ENCODE measurements around the gene MVB12B.

Gene MVB12B

DNA sequence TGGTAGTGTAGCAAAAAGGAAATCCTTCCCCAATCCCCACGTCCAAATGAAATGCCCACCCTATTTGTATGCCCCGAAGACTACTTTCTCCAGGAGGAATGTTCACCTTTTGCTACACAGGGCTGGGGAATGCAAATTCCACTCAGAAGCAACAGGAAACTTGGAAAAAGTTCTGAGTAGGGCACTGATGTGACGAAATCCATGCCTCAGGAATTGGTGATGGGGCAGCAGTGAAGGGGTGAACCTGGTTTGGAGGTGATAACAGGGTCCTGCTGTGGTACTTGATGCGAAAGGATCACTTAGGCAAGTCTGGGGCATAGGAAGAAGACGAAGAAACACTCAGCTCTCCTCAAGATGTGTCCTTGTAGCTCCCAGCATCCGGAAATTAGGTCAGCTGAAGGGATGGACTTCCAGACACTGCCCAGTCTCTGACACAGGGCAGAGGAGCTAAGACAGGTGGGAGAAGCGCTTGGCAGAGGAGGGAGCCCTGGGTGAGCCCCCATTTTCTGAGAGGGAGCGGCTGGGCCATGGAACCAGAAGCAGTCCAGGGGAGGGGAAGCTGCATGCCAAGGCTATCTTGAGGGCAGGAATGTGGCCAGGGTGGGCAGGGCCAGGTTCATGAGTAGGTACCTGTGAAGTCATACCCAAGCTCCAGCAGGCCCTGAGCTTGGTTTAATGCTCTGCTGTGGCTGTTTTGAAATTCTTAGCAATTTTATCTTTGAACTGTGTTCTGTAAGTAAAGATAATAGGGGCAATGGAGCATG is 22.2 kb upstream of the MVB12B start:
- no peak for DNase-seq

DNA sequence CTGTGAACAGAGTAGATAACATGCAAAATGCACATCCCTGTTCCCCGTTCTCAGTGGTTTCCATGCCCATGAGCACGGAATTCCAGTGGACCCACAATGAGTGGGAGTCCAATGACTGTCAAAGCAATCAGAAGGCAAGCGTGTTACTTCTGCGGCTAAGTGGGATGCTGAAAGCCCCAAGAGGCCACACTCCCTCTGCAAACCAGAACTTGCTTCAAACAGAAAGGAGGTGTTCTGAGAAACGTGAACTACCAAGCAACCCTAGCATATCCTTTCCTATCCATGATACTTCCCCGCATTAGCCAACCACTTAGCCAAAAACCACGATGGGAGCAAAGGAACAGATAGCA is 21.7 kb upstream of the MVB12B start:
- no peak for DNase-seq

DNA sequence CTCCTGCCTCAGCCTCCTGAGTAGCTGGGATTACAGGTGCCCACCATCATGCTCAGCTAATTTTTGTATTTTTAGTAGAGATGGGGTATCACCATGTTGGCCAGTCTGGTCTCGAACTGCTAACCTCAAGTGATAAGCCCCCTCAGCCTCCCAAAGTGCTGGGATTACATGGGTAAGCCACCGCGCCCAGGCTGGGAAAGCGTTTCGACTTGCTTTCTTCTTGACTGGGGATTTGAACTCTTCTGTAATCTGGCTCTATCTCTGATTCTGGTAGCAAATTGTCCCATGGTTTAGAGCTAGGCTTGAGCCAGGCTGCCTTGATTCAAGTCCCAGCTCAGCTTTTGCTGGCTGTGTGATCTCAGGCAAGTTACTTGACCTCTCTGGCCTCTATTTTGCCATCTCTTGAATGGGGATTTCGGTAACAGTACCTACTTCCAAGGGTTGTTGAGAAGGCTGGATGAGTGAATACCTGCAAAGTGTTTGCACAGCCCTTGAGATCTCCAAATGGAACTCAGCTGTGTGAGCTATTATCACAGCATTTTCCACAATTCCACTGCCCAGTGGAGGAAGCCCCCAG is 20.5 kb upstream of the MVB12B start:
- DNase-seq: no peak

DNA sequence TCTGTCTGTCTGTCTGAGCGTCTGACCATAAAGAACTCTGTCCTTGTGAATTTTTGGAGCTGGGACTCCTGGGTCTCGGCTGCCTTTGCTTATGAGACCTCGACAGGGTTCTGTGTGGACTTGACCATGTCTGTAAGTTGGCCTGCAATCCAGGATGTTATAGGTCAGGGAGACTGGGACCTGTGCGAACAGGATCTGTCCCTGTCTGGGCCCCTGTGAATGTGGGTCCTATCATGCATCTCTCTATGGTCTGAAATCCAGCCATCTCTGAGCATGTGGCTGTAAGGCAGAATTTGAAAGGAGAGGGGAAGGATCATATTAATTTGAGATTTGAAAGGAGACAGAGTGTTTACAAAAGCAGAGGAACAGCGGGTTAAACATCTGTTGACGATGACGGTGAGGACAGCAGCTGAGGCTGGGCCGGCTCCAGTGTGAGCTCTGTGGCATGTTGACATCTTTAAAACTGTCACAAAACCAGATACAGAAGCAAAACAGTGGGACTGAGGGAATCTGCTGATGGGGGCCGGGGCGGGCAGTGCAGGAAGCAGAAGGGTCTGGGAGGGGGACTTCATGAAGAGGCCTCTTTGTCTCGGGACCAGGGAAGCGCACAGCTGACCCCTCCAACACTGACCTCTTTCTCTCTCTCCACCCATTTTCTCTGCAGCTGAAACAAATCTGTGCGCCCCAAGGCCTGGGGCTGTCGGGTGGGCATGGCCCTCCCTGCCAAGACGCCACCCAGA is 19.1 kb upstream of the MVB12B start:
- DNase-seq: no peak

DNA sequence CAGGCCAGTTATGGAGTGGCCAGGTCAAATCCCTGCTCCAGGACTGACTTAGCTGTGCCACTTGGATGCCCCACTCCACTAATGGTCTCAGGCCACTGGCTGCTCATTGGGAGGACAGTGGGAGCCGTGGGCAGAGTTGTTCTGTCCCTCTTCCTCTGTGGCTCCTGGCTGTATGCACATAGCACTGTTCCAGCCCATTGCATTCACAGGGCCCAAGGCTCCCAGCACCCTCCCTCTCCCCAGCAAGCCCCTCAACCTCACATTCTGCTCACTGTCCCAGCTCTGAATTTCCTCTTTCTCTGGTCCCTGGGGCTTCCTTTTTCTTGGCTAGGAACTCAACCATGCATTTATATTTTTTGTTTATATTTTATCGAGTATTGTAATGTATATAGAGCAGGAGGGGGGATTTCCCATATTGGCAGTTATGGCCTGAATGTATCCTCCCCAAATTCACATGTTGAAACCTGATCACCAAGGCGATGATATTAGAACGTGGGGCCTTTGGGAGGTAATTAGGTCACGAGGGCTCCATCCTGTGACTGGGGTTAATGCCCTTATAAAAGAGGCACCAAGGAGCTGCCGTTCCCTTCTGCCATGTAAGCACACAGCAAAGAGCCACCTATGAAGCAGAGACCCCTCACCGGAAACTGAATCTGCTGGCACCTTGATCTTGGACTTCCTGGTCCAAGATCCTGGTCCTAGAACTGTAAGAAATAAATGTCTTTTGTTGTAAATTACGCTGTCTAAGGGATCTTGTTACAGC is 17.0 kb upstream of the MVB12B start:
- DNase-seq: no peak

DNA sequence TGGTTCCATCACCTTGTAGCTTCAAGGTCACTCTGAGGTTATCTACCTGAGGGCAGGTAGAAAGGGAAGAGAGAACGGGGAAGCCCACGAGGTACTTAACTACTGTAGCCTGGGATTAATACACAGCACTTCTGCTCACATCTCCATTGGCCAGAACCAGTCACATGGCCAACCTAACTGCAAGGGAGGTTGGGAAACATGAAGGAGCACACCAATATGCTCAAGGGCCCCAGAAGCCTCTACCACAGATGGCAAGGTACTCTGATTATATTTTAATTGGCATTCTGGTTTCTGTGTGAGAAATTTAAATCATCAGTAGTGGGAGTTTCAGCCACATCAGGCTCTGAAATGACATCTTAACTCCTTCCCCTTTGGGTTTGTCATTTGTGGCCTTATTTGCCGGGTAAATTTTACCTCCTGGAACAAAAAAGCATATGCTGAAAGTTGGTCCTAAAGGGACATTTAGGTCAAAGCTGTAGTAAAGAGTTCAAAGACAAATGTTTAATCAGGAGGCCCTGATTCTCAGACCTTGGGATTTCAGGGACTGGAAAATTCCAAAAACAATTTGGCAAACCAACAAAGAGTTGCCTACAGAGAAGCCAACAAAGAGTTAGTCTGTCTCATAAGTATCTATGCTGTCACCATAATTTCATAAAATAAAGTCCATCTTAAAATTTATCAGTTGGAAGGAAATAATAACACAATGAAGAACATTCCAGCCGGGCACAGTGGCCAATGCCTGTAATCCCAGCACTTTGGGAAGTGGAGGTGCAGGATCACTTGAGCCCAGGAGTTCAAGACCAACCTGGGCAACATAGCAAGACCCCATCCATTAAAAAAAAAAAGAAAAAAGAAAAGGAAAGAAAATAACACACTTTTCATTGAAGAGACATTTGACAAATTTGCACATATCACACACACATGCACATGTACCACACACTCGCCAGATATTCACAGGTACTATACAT is 13.8 kb upstream of the MVB12B start:
- no peak for DNase-seq

DNA sequence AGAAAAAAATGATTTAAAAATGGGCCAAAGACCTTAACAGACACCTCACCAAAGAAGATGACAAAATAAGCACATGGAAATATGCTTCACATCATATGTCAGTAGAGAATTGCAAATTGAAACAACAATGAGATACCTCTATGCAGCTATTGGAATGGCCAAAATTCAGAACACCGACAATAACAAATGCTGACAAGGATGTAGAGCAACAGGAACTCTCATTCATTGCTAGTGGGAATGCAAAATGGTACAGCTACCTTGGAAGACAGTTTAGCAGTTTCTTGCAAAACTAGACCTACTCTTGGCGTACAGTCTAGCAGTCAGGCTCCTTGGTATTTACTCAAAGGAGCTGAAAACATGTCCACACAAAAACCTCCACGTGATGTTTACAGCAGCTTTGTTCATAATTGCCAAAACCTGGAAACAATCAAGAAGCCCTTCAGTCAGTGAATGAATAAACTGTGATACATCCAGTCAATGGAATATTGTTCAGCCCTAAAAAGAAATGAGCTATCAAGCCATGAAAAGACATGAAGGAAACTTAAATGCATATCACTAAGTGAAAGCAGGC is 10.5 kb upstream of the MVB12B start:
- no peak for DNase-seq

DNA sequence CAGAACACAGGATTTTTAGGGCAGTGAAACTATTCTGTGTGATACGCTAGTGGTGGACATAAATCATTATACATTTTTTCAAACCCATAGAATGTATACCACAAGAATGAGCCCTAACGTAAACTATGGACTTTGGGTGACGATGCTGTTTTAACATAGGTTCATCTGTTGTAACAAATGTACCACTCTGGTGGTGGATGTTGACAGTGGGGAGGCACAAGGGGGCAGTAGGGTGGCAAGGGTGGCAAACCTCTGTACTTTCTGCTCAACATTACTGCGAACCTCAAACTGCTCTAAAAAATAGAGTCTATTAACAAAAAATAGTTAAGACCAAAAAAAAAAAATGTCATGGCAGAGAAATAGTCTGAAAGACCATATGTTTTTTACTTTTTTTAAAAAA is 9.1 kb upstream of the MVB12B start:
- DNase-seq: no peak

DNA sequence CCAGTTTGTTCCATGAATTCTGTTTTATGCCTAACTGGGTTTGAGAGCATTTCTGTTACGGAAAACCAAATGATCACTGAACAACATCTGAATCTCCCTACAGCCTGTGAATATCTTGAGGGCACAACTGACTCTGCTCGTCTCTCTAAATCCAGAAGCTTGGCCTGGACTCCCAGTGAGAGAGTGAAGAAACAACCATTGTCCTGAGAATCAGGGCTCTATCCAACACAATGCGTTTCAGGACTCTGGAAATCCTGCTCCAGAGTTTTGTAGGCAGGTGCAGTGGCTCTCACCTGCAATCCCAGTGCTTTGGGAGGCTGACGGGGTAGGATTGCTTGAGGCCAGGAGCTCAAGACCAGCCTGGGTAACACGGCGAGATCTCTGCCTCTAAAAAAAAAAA is 7.8 kb upstream of the MVB12B start:
- no peak for DNase-seq

DNA sequence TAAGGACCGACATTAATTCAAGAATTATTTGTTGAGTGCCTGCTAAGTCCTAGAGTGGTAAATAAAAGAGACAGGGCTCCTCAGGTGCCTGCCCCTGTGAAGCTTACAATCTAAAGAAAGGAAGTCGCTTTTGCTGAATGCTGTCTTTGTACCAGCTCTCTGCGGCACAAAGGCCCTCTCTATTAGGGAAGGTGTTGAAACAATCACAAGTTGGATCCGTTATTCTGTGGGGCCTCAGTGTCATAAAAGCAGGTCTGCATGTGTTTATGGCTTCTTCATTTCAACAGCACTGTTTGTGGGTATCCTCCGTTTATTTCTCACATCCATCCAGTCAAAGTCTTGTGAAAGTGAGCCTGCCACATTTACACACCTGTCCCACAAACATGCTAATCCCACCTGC is 7.0 kb upstream of the MVB12B start:
- no peak for DNase-seq

DNA sequence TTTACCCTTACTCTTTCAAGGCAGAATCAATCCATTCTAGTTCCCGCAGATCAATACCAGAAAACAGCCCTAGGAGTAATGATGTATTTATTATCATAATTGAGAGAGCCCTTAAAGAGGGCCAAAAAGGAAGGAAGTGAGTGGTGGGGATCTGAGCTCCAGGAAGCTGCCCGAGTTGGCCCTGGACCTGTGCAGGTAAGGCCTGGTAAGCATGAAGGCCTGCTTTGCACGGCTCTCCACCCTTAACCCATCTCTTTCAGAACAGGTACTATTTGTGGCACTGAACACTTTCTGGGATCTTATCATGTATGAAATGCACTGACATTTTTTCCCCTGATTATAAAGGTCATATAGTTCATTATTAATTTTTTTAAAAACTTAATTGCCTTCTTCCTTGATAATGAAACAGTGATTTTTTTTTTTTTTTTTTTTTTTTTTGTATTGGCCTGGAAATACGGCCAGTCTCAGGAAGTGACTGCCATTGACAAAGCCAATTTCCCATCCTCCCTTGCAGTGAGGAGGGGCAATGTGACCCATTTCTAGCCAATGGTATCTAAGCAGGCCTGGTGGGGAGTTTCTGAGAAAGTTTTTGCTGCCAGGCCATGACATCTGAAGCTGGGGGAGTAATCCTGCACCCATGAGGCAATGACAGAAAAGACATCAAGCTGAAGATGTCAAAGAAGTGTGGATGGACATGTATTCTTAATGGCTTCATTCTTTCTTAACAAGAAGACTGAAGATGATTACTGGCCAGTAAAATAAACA is 6.3 kb upstream of the MVB12B start:
- DNase-seq: no peak

DNA sequence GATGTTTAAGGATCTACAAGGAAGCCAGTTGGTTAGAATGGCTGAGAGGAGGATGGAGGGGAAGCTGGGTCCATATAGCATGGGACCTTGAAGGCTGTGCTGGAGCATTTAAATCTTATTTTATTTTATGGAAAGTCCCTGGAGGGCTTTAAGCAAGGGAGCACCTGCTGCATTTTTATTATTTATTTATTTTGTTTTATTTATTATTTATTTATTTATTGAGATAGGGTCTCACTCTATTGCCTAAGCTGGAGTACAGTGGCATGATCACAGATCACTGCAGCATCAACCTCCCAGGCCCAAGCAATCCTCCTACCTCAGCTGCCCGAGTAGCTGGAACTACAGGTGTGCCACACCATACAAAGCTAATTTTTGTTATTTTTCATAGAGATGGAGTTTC is 4.9 kb upstream of the MVB12B start:
- DNase-seq: no peak

DNA sequence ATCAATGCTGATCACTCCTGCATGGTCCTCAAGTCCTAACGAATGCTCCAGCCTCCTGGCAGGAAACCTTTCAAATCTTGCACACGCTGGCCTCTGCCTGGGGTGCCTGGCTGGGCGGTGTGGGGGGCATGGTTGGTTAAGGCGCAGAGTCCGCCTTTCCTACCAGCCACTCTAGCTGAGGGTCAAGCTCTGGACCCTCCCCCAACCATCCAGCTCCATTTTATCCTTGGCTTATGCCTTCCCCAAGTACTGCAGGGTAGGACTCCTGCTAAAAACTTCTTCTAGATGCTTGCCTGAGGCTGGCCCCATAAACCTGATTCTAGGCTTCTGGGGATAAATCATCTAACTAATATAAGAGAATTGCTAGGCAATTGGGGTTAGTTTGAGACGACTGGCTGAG is 808 bp upstream of the MVB12B start:
- no peak for DNase-seq

DNA sequence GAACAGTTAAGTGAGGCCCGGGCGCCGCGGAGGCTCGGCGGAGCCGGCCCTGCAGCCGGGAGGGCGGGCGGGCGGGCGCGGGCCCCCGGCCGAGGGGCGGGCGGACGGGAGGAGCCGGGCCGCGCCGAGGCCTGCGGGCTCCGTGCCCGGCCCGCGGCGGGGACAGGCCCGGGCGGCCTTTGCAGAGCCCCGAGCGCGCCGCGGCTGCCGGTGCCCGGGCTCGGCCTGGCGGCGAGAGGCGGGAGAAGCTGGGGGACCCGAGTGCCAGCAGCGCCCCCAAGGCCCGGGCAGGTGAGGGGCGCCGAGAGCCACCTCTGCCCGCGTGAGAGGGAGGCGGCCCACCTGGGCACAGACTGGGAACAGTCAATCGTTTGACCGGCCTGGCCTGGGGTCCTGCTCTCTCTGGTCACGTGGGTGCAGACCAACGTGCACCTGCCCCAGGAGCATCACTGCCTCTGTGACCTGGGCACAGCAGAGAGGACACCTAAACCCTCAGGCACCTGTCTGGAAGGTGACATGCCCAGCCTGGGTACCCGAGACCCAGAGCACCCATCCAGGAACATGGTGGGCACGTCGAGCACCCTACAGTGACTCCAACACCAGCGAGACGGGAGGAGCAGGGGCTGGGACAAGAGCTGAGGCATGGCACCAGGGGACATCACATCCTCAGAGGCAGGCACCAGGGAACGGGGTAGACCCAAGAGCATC is 531 bp downstream of the MVB12B start:
- DNase-seq: no peak

DNA sequence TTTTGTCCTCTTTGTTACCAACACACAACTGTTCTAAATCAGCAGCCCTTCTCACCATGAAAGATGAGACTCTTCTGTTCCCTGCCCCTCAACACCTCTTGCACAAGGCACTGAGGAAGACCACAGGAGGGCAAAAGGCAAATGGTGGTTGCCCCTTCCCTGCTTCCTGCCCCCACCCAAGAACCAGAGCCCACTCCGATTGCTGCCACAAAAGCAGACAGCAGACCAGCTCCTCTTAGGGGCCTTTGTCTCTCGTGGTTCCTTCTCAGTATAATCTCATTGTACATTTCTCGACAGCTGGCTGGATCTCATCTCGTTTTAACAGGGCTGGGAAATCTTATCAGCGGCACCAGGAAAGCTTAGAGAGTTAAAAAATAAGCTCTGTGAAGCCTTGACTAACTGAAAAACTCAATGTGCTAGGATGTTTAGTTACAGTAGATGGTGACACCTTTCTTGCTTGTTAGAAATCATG is 1.1 kb downstream of the MVB12B start:
- no peak for DNase-seq

DNA sequence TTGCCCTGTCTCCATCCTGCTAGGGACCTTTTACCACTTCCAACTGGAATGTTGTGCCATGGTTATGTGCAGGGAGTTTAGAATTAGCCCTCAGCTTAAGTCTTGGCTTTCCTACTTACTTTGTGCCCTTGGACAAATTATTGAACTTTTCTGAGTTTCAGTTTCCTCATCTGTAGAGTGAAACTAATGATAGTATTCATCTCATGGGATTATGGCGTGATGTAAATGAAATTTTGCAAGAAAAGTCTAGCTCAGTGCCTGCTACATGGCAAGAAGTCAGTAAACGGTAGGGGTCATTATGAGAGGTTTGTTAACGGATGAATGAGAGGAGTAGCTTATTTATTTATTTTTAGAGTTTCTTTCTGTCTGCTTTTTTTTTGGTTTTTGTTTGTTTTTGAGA is 1.8 kb downstream of the MVB12B start:
- no peak for DNase-seq

DNA sequence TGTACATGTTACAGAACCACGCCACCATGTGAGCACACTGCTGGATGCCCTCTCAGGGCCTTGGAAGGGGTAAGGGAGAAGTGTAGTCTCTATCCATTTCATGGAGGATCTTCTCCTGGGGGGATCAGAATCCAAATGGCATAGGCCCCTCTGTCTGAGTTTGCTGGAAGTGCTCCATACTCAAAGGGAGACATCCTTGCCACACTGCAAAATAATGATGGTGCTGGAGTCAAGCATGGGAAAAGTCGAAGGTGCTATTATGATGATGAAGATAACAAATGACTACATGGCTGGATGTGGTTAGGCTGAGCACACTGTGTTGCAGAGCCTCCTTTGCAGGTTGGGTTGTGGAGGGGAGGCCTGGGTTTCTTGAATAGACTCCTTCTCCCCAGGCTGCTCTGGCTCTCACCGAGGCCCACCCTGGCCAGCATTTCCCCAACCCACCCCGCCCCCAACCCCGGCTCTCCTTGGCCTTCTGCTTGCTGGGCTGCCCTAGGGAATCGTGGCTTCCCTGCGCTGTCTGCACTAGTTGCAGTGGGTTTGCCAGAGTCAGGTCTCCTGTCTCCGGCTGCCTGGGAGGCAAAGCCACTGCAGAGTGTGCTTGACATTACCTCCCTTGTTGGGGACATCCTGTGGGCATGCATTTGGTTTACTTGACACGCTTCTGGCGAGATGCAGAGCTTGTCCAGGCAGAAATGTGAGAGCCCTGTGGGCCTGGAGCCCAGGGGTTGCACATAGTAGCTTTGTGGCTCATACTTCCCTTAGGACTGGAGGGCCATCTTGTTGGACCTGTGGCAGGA is 3.0 kb downstream of the MVB12B start:
- no peak for DNase-seq

DNA sequence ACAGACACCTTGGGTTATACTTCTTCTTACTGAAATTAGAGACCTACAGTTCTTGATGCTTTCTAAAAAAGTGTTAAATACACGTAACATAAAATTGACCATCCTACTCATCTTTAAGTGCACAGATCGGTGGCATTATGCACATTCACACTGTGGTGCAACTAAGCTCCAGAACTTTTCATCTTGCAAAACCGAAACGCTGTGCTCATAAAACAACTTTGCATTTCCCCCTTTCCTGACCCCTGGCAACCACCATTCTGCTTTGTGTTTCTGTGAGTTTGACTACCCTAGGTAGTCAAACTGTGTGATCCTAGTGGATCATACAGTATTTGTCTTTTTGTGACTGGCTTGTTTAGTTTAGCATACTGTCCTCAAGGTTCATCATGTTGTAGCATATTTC is 3.9 kb downstream of the MVB12B start:
- no peak for DNase-seq

DNA sequence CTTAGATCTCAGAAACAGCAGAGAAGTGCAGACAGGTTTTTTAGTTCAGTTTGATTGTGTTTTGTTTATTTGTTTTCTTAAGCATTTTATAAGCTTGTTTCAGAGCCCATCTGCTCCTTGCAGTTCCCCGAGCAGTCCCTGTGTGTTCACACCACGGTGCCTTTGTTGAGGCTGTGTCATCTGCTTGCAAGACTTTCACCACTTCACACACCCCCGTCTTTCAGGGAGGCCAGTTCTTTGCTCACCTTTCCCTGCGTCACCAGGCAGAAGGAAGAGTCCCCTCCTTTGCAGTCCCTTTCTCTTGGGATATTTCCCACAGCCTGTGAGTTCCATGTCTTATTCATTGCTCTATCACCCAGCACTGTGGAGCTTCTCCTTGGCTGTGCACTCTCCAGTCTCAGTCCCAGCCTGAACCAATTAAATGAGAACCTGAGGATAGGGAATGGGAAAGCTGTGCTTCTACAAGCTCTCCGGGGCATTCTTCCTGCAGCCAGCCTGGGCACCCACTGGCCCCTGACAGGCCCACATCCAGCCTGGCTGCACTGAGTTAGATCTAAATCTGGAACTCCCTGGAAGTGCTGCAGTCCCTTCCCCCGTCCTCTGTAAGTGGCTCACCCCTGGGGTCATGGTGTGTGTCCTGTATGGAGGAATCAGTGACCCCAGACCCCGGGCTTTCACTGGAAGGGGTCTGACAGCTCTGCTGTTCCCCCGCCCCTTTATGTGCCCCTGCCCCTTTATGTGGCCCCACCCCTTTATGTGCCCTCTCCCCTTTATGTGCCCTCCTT is 5.5 kb downstream of the MVB12B start:
- no peak for DNase-seq

All from NCI-H1436 treated with DMSO at 0.1 percent for 48 hours (cell line).